ENCODE measurements around the gene A1BG. TPM values are rescaled to one million over a fixed set of nuclear protein-coding genes. Genes with fewer than 3 reads are reported as not detected.

Gene A1BG
- total and polyA plus RNA-seq, 2 of the 13 experiments (the other 11 are each of a cell fraction or from before 2014, with no cell fraction given): 14.7 to 41.4 TPM

DNA sequence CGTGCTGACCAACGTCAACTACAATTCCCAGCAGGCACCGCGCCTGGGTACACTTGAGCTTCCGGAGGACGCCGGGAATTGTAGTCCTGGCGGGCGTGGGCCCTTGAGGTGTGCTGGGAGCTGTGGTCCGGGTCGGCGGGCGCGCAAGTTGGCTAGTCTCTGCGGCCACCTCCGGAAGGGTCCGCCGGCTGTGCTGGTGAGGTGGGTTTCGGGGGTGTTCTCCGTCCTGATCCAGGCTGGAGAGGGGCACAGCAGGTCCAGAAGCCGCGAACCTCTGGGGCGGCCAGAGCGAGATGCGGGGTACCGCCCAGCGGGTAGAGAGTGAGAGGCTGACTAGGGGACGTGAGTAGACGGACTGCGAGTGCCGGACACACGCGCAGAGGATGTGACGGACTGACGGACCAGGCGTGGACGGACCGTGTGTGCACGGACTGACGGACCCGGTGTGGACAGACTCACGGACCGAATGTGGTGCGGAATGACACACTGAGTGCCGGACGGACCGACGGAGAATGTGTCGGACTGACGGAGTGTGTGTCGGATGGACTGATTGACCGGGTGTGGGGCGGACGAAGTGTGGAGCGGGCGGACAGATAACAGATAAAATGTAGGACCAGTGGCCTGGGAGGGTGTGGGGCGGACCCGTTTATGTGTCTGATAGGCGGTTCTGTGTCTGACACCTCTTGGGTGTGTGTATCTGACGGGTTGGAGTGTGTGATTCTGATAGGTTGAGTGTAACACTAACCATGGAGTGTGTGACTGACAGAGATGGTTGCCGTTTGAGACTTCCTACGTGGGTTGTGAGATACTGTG lies 26.2 kb downstream of the A1BG start, which contains the start of gene ZSCAN22 (continued):
- no peak; the same call in 1 of the 2 replicates for TF ChIP-seq TCF7 (IDR thresholded peaks at IDR 0.05; ENCODE audit: low read depth)
- TF ChIP-seq FOXM1 (CRISPR knock-in tag; IDR thresholded peaks at IDR 0.05): no peak
- no peak for TF ChIP-seq ZNF160 (CRISPR knock-in tag; IDR thresholded peaks at IDR 0.05)
- TF ChIP-seq REST (IDR thresholded peaks at IDR 0.05; ENCODE audit: borderline replicate concordance in 1 of 2, low read depth in 1 of 2, low read length in 2 of 2): 0 out of 4 replicates have a peak, but pooled peaks of 1 of the 2 experiments have one; percentile 6
- TF ChIP-seq GLMP (CRISPR knock-in tag; IDR thresholded peaks at IDR 0.05; ENCODE audit: borderline replicate concordance): no peak
- no peak for TF ChIP-seq NCOA5 (CRISPR knock-in tag; IDR thresholded peaks at IDR 0.05)
- TF ChIP-seq ZBTB42 (CRISPR knock-in tag; IDR thresholded peaks at IDR 0.05): no peak
- peak; percentile 80 for TF ChIP-seq TAF1 (CRISPR knock-in tag; IDR thresholded peaks at IDR 0.05)
- TF ChIP-seq SMC3 (IDR thresholded peaks at IDR 0.05; ENCODE audit: low read length): no peak
- TF ChIP-seq HBP1 (CRISPR knock-in tag; IDR thresholded peaks at IDR 0.05; ENCODE audit: low read depth): peak; percentile 96
- TF ChIP-seq KLF13 (CRISPR knock-in tag; IDR thresholded peaks at IDR 0.05): peak; percentile 66; the same call in 1 of the 2 replicates
- TF ChIP-seq ZNF639 (CRISPR knock-in tag; conservative IDR thresholded peaks at IDR 0.05): peak; percentile 87
- peak; percentile 93 for TF ChIP-seq SPEN (CRISPR knock-in tag; IDR thresholded peaks at IDR 0.05; ENCODE audit: low read depth)
- TF ChIP-seq ZBTB8A (CRISPR knock-in tag; IDR thresholded peaks at IDR 0.05; ENCODE audit: borderline replicate concordance, low read depth): no peak
- TF ChIP-seq PPARG (CRISPR knock-in tag; conservative IDR thresholded peaks at IDR 0.05): peak; percentile 41; the same call in 1 of the 2 replicates
- TF ChIP-seq ZNF460 (CRISPR knock-in tag; IDR thresholded peaks at IDR 0.05; ENCODE audit: borderline replicate concordance): peak; percentile 43; the same call in 1 of the 2 replicates
- TF ChIP-seq JUND (CRISPR knock-in tag; IDR thresholded peaks at IDR 0.05): peak; percentile 48; the same call in 1 of the 2 replicates
- TF ChIP-seq ZNF20 (CRISPR knock-in tag; IDR thresholded peaks at IDR 0.05): no peak
- TF ChIP-seq GATAD1 (CRISPR knock-in tag; IDR thresholded peaks at IDR 0.05): peak; percentile 99
- no peak for TF ChIP-seq SIX1 (CRISPR knock-in tag; IDR thresholded peaks at IDR 0.05; ENCODE audit: borderline replicate concordance)
- no peak for TF ChIP-seq ZBTB3 (CRISPR knock-in tag; IDR thresholded peaks at IDR 0.05; ENCODE audit: borderline replicate concordance, low read depth)
- 0 out of 2 replicates have a peak, but pooled peaks have one; percentile 3 for TF ChIP-seq GATA4 (IDR thresholded peaks at IDR 0.05; ENCODE audit: borderline replicate concordance, low read depth)
- TF ChIP-seq RBFOX2 (IDR thresholded peaks at IDR 0.05; ENCODE audit: low read depth, low read length): peak; percentile 90
